ENCODE results near the gene TBC1D24. TPM values are rescaled to one million over a fixed set of nuclear protein-coding genes. Genes with fewer than 3 reads are reported as not detected.

TBC1D24 gene
- total RNA-seq, 1 experiment from 2014 or later, result 24.6 TPM

- Histone ChIP-seq H3K4me1 (ENCODE audit: control insufficient read depth in 1 of 2, insufficient read depth in 2 of 2, low read length in 2 of 2) (peaks cover 3 to 12% of the 10 kb centered on the region in 2 experiments; a peak in 3 of 4 replicates), H3K9me2 (ENCODE audit: insufficient read depth) (no peaks in the 10 kb centered on the region), H3K27me3 (ENCODE audit: insufficient read depth, low read length) (no peaks in the 10 kb centered on the region), H2AFZ (ENCODE audit: low read depth, low read length, poor library complexity, severe bottlenecking) (no peak overlapping the region), H3K36me3 (ENCODE audit: control insufficient read depth in 1 of 2, insufficient read depth in 2 of 2, low read length in 2 of 2) (peaks cover 0 to 4% of the 10 kb centered on the region in 2 experiments; a peak in 1 of 4 replicates), H3K27ac (ENCODE audit: low read depth, low read length) (no peak overlapping the region), H3K79me2 (ENCODE audit: insufficient read depth, low read length) (no peaks in the 10 kb centered on the region), H3K4me3 (replicated peaks in 1 of 2; ENCODE audit: low read depth in 1 of 2, low read length in 2 of 2) (no peak overlapping the region), H3K4me2 (ENCODE audit: low read length) (no peak overlapping the region), H4K20me1 (ENCODE audit: insufficient read depth) (no peaks in the 10 kb centered on the region), H3K9ac (ENCODE audit: low read length) (no peak overlapping the region), H3K9me3 (ENCODE audit: control insufficient read depth in 1 of 2, insufficient read depth in 1 of 2, low read depth in 1 of 2, low read length in 2 of 2) (no peaks in the 10 kb centered on the region)
- intact Hi-C loops (cut with micrococcal nuclease), result loop anchor here (5.0 to 10.0 kb wide), 3 partner anchors 158 to 305 kb away; partner anchors contain the start of genes ABCA3, CASKIN1 and RNPS1
- POLR2A ChIA-PET, result no interaction called here
- TF ChIP-seq ELF1 (IDR thresholded peaks at IDR 0.05; ENCODE audit: borderline replicate concordance, low read depth) (no peak), JUND (IDR thresholded peaks at IDR 0.05) (no peak), ZFX (IDR thresholded peaks at IDR 0.05) (no peak), EGR1 (IDR thresholded peaks at IDR 0.05; ENCODE audit: low read depth) (no peak), CTCF (IDR thresholded peaks at IDR 0.05 in 2 of 3, conservative IDR thresholded peaks at IDR 0.05 in 1 of 3; ENCODE audit: borderline replicate concordance in 1 of 3, insufficient read depth in 1 of 3, low read depth in 2 of 3, low read length in 2 of 3) (no peak), CBX3 (IDR thresholded peaks at IDR 0.05; ENCODE audit: low read depth) (no peak), POLR2A (IDR thresholded peaks at IDR 0.05; ENCODE audit: borderline replicate concordance, extremely low read depth, insufficient read depth, insufficient read length) (no peak), EZH2phosphoT487 (IDR thresholded peaks at IDR 0.05; ENCODE audit: borderline replicate concordance) (no peak), TCF7L2 (IDR thresholded peaks at IDR 0.05; ENCODE audit: borderline replicate concordance, extremely low read depth, insufficient read depth, insufficient read length) (no peak), MAX (IDR thresholded peaks at IDR 0.05) (no peak), SRF (IDR thresholded peaks at IDR 0.05; ENCODE audit: low read depth) (no peak), YY1 (IDR thresholded peaks at IDR 0.05; ENCODE audit: extremely low read depth, insufficient replicate concordance, low read depth, low read length) (no peak), SP1 (IDR thresholded peaks at IDR 0.05; ENCODE audit: low read depth) (no peak), SIN3A (IDR thresholded peaks at IDR 0.05; ENCODE audit: low read depth) (no peak), EZH2 (IDR thresholded peaks at IDR 0.05) (no peak), FOSL1 (IDR thresholded peaks at IDR 0.05; ENCODE audit: low read depth) (no peak)
- TF ChIP-seq, protein P1, sequence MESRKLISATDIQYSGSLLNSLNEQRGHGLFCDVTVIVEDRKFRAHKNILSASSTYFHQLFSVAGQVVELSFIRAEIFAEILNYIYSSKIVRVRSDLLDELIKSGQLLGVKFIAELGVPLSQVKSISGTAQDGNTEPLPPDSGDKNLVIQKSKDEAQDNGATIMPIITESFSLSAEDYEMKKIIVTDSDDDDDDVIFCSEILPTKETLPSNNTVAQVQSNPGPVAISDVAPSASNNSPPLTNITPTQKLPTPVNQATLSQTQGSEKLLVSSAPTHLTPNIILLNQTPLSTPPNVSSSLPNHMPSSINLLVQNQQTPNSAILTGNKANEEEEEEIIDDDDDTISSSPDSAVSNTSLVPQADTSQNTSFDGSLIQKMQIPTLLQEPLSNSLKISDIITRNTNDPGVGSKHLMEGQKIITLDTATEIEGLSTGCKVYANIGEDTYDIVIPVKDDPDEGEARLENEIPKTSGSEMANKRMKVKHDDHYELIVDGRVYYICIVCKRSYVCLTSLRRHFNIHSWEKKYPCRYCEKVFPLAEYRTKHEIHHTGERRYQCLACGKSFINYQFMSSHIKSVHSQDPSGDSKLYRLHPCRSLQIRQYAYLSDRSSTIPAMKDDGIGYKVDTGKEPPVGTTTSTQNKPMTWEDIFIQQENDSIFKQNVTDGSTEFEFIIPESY (IDR thresholded peaks at IDR 0.05; ENCODE audit: extremely low read depth, insufficient replicate concordance, low read length), result no peak
- CTCF ChIA-PET, result interaction anchor here (1.7 kb wide), 1 partner anchor 203 kb away, joined by 4 read pairs; no protein-coding TSS in a partner anchor
- ATAC-seq, result no peak
- DNase-seq (ENCODE audit: low read depth, low spot score), result no peak
- RAD21 ChIA-PET (ENCODE audit: low non-redundant PET in 1 of 2, low total read pairs in 2 of 2, uncharacterized antibody in 2 of 2, unreplicated experiment in 2 of 2), result no interaction called here
- BruUV-seq (replicated peaks), result no TSS peak
Observed at GRCh38 chr16:2499890-2500429, 25.0 kb downstream of the TBC1D24 start.
